Stomach (tissue), 9 donors: ENCODE data around the gene ITPR1. TPM values are rescaled to one million over a fixed set of nuclear protein-coding genes. Genes with fewer than 3 reads are reported as not detected.

Experiments used
- DNase-seq, 2 donors: peaks; one replicate each; pipeline versions ENCODE4 v3.0.0 to v3.0.0-alpha.2; 2013 to 2019
- H3K27ac ChIP-seq, 5 donors: fragments of 200-600 bp in 4 of 5; sonication (generic) in 4 of 5; one replicate each; pipeline ENCODE4 v1.5.1; 2013 to 2019; ENCODE audit warnings: mild to moderate bottlenecking in 1 of 5, moderate library complexity in 1 of 5
- H3K27me3 ChIP-seq, 3 donors: fragments of 200-600 bp; sonication (generic); one replicate each; pipeline ENCODE4 v1.5.1; 2017 to 2019; ENCODE audit warnings: mixed run types in 1 of 3
- H3K36me3 ChIP-seq, 4 donors: fragments of 200-600 bp; sonication (generic); 1 replicate in 3 of 4; 2 replicates in 1 of 4; pipeline ENCODE4 v1.5.1; 2016 to 2019
- H3K4me1 ChIP-seq, 4 donors: fragments of 200-600 bp; sonication (generic); one replicate each; pipeline ENCODE4 v1.5.1; 2016 to 2019
- H3K4me3 ChIP-seq, 4 donors: fragments of 200-600 bp; sonication (generic) in 3 of 4; one replicate each; pipeline ENCODE4 v1.5.1; 2016 to 2019; ENCODE audit warnings: mild to moderate bottlenecking in 1 of 4
- H3K9me3 ChIP-seq, 4 donors: fragments of 200-600 bp; sonication (generic); one replicate each; pipeline ENCODE4 v1.5.1; 2016 to 2019
- EP300 ChIP-seq: sonication (generic); formaldehyde crosslinking; IDR thresholded peaks from one replicate; pipeline ENCODE4 v1.6.1; 2017; ENCODE audit warnings: antibody characterized with exemption
- POLR2A ChIP-seq, 4 donors: fragments of 450-650 bp; IDR thresholded peaks; one replicate each; pipeline ENCODE4 v1.6.1; 2016; ENCODE audit warnings: antibody characterized with exemption in 4 of 4, control low read depth in 2 of 4, mild to moderate bottlenecking in 1 of 4, moderate library complexity in 1 of 4
- POLR2AphosphoS5 ChIP-seq, 3 donors: sonication (generic); formaldehyde crosslinking; IDR thresholded peaks; one replicate each; pipeline ENCODE4 v1.6.1; 2016; ENCODE audit warnings: antibody characterized with exemption in 3 of 3
- WGBS, 5 donors: extraction: QIAGEN DNeasy Blood & Tissue Kit in 3 of 5; methylation state at CpG; one replicate each; pipeline versions ENCODE4 v1.1.5 to v1.1.7; 2013 to 2018; 5-methylcytosine and 5-hydroxymethylcytosine counted together
- intact Hi-C: fragments of 100-400 bp; cut with DNase I; formaldehyde crosslinking; loops from one replicate; pipeline ENCODE4 v1.15.1; 2023; ENCODE audit warnings: low total_unique reads
- polyA plus RNA-seq, 3 donors: library from polyadenylated mRNA; stranded (reverse); fragments of 200-250 nt; gene quantifications; one replicate each; pipeline ENCODE4 v1.2.3, GENCODE V29; 2013
- total RNA-seq, 5 donors: library from RNA; depleted of rRNA; stranded (reverse); fragments of >200 nt; gene quantifications; one replicate each; pipeline versions ENCODE4 v1.1.0 to v1.2.3, GENCODE V29; 2014 to 2016
- TF ChIP-seq, protein P1 (sequence below), 7 experiments: fragments of 450-650 bp in 4 of 7; fragments of 200-600 bp in 3 of 7; sonication (generic) in 3 of 7; IDR thresholded peaks; one replicate each; pipeline ENCODE4 v1.5.1; 2016 to 2019; ENCODE audit warnings: antibody characterized with exemption in 7 of 7, control low read depth in 2 of 7, mild to moderate bottlenecking in 1 of 7
- donor health status: healthy with polysubstance abuse.
- donor health status: Bipolar disorder and iron deficiency.
- donor health status: healthy.

Gene ITPR1
- total and polyA plus RNA-seq, 8 donors = 6.6 to 192 (median 32.9) TPM

DNA sequence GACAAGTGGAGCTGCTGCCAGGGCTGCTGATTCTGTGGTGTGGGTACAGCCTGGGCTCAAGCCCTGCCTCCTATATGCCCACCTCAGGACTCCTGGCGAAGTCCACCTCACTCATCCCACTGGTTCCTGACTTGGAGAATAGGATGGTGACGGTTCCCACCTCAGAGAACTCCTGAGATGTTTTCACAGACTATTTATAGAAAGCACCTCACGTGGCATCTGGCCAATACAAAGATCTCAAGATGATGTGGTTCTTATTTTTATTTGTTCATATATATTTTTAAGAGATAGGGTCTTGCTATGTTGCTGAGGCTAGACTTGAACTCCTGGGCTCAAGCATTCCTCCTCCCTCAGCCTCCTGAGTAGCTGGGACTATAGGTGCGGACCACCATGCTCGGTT lies 249.2 kb downstream of the ITPR1 start:
- Histone ChIP-seq H3K36me3 (peaks cover 0 to 10% (median 4%) of the 10 kb centered on the region in 4 donors), H3K4me3 (no peak overlapping the region), H3K27me3 (no peaks in the 10 kb centered on the region), H3K4me1 (peaks cover 16 to 52% (median 29%) of the 10 kb centered on the region in 4 donors), H3K9me3 (no peaks in the 10 kb centered on the region), H3K27ac (peak overlapping the region; percentile 87 to 95 (median 91))
- DNase-seq = no peak
- WGBS, 5 donors = 74 to 86% (median 78%) methylated on average over 5 of the region's 5 CpGs
- intact Hi-C loops = no loop called here
- TF ChIP-seq EP300 = no peak
- TF ChIP-seq POLR2A (IDR thresholded peaks at IDR 0.05) = no peak
- TF ChIP-seq, protein P1, sequence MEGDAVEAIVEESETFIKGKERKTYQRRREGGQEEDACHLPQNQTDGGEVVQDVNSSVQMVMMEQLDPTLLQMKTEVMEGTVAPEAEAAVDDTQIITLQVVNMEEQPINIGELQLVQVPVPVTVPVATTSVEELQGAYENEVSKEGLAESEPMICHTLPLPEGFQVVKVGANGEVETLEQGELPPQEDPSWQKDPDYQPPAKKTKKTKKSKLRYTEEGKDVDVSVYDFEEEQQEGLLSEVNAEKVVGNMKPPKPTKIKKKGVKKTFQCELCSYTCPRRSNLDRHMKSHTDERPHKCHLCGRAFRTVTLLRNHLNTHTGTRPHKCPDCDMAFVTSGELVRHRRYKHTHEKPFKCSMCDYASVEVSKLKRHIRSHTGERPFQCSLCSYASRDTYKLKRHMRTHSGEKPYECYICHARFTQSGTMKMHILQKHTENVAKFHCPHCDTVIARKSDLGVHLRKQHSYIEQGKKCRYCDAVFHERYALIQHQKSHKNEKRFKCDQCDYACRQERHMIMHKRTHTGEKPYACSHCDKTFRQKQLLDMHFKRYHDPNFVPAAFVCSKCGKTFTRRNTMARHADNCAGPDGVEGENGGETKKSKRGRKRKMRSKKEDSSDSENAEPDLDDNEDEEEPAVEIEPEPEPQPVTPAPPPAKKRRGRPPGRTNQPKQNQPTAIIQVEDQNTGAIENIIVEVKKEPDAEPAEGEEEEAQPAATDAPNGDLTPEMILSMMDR (IDR thresholded peaks at IDR 0.05) = no peak
- no peak for TF ChIP-seq POLR2AphosphoS5 (IDR thresholded peaks at IDR 0.05)

DNA sequence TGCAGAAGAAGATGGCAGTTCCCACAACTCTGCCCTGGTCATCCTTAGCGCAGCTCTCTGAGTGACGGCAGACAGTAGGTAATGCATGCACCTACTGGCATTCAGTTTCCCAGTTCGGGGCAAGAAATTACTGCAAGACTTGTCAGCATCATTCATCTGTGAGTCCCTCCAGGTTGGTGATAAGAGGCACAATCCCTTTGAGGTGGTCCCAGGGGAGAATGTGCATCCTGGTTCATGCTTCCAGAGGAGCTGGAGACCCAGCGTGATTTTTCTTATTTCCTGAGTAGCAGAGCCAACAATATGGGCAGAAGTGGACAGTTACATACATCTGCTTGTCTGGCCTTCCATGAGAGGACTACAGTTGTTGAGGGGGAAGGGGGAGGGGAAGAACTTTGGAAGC lies 250.2 kb downstream of the ITPR1 start:
- Histone ChIP-seq H3K4me3 (no peak overlapping the region), H3K36me3 (peaks cover 0 to 8% (median 2%) of the 10 kb centered on the region in 4 donors), H3K9me3 (no peaks in the 10 kb centered on the region), H3K27ac (peak overlapping the region in 3 of 5 donors; percentile 35 to 93 (median 91)), H3K27me3 (no peaks in the 10 kb centered on the region), H3K4me1 (peaks cover 16 to 52% (median 28%) of the 10 kb centered on the region in 4 donors)
- DNase-seq = no peak
- intact Hi-C loops = no loop called here
- WGBS, 5 donors = 92 to 97% (median 95%) methylated on average over 4 of the region's 4 CpGs
- TF ChIP-seq EP300 (no peak), POLR2AphosphoS5 (IDR thresholded peaks at IDR 0.05) (no peak), POLR2A (IDR thresholded peaks at IDR 0.05) (no peak)
- TF ChIP-seq, protein P1 (IDR thresholded peaks at IDR 0.05) = no peak

DNA sequence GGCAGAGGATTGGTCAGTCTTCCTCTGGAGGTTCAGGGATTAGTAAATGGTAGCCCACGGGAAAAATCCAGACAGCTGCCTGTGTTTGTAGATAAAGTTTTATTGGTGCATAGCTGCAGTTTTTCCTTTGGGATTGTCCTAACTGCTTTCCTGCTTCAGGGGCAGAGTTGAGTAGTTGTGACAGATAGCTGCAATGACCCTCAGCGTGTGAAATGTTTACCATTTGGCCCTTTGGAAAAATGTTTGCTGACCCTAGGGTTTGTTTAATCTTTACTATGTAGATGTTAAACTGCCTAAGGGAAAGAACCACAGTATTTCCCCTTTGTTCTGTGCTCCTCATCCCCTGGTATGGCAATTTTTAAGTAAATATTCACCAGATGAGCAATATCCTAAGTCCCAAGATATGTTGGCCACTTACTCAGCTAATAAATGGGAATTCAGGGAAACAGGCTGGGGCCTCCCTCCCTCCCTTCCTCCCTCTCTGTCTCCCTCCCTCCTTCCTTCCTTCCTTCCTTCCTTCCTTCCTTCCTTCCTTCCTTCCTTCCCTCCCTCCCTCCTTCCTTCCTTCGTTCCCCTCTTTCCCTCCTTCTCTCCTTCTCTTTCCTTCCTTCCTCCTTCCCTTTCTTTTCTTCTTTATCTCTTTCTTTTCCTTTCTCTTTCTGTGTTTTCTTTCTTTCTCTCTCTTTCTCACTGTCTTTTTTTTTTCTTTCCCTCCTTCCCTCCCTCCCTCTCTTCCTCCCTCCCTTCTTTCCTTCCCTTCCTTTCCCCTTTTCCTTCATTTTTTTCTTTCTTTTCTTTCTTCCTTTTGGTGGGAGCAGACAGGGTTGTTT lies 251.5 kb downstream of the ITPR1 start:
- no peaks in the 10 kb centered on the region for H3K9me3 ChIP-seq
- 48 to 66% (median 53%) methylated on average over 3 of the region's 3 CpGs for WGBS, 5 donors
- peaks cover 19 to 53% (median 33%) of the 10 kb centered on the region in 4 donors for H3K4me1 ChIP-seq
- intact Hi-C loops = no loop called here
- TF ChIP-seq POLR2AphosphoS5 (IDR thresholded peaks at IDR 0.05) (no peak), EP300 (no peak), POLR2A (IDR thresholded peaks at IDR 0.05) (no peak)
- TF ChIP-seq, protein P1 (IDR thresholded peaks at IDR 0.05) = no peak
- peak overlapping the region in 4 of 5 donors; percentile 8 to 93 (median 46) for H3K27ac ChIP-seq
- H3K36me3 ChIP-seq = peaks cover 0 to 8% (median 2%) of the 10 kb centered on the region in 4 donors
- DNase-seq = no peak
- H3K4me3 ChIP-seq = no peak overlapping the region
- no peaks in the 10 kb centered on the region for H3K27me3 ChIP-seq

DNA sequence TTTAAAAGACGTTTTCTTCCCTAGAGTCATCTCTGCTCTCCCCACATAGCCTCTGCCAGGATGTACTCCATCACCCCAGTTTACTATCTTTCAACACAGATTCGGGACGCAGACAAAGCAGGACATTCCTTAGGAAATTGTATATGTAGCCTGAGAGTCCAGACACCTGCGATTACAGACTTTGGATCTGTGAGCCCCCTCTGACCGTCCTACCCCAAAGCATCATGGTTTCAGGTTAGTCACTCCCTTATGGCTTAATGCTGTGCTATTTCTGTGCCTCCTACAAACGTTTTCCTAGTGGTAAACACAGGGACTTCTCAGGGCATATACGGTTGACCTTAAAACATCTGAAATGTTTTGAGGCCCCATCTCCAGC lies 252.1 kb downstream of the ITPR1 start:
- intact Hi-C loops = no loop called here
- DNase-seq = no peak
- H3K4me3 ChIP-seq = no peak overlapping the region
- WGBS, 5 donors = 66 to 76% (median 71%) methylated on average over 7 of the region's 7 CpGs
- no peak for TF ChIP-seq POLR2A (IDR thresholded peaks at IDR 0.05)
- TF ChIP-seq EP300 = no peak
- H3K27ac ChIP-seq = peak overlapping the region in 3 of 5 donors; percentile 35 to 93 (median 57)
- H3K27me3 ChIP-seq = no peaks in the 10 kb centered on the region
- H3K36me3 ChIP-seq = peaks cover 0 to 8% (median 2%) of the 10 kb centered on the region in 4 donors
- H3K9me3 ChIP-seq = no peaks in the 10 kb centered on the region
- peaks cover 19 to 58% (median 35%) of the 10 kb centered on the region in 4 donors for H3K4me1 ChIP-seq
